T-cell (primary cell): ENCODE data around the gene SPIN4. TPM values are rescaled to one million over a fixed set of nuclear protein-coding genes. Genes with fewer than 3 reads are reported as not detected.
"Not testable (repeated sequence)": the region's sequence is repeated elsewhere in the genome, so short reads cannot be mapped to it uniquely, and the experiment has no call there.

Experiments
- ATAC-seq, 4 experiments: fragments of 200-7000 bp in 3 of 4; fragments of 150-1000 bp in 1 of 4; cut with Tn5 transposase; replicated peaks in 1 of 4; 1 replicate in 3 of 4; 2 replicates in 1 of 4; pipeline ENCODE4 v1.10.0; 2021; ENCODE audit warnings: moderate library complexity in 3 of 4, mild to moderate bottlenecking in 2 of 4, moderate number of reproducible peaks in 1 of 4
- CTCF ChIA-PET, 2 donors: fragments of 300-600 bp; sonication (Branson Sonifier 250); formaldehyde crosslinking; loops; one replicate each; lab custom pipeline; 2022; ENCODE audit warnings: antibody characterized with exemption in 2 of 2; lab: Charles Lee
- POLR2A ChIA-PET, 2 donors: fragments of 300-600 bp; sonication (Branson Sonifier 250); formaldehyde crosslinking; loops; one replicate each; lab custom pipeline; 2022; ENCODE audit warnings: antibody characterized with exemption in 2 of 2; lab: Charles Lee
- DNase-seq, 35 experiments: peaks; one replicate each; pipeline versions ENCODE4 v3.0.0 to v3.0.0-alpha.2; 2013 to 2023
- H3K27ac ChIP-seq: one replicate; pipeline ENCODE4 v1.5.1; 2013; ENCODE audit warnings: low read length
- H3K27me3 ChIP-seq, 2 experiments: replicated peaks in 1 of 2; 1 replicate in 1 of 2; 2 replicates in 1 of 2; pipeline versions ENCODE4 v1.6.1 to v1.7.0; 2013; ENCODE audit warnings: low read length in 1 of 2, mixed read lengths in 1 of 2; ENCODE audit not compliant: control insufficient read depth in 2 of 2, insufficient read depth in 2 of 2; ENCODE audit errors: extremely low read depth in 1 of 2
- H3K36me3 ChIP-seq, 2 donors: 1 replicate in 1 of 2; 2 replicates in 1 of 2; pipeline versions ENCODE4 v1.6.1 to v1.7.0; 2013; ENCODE audit warnings: low read length in 1 of 2; ENCODE audit not compliant: control insufficient read depth in 2 of 2, insufficient read depth in 1 of 2; ENCODE audit errors: extremely low read depth in 1 of 2
- H3K4me1 ChIP-seq, 2 experiments: 1 replicate in 1 of 2; 2 replicates in 1 of 2; pipeline versions ENCODE4 v1.6.1 to v1.7.0; 2013; ENCODE audit warnings: low read length in 2 of 2, mixed read lengths in 1 of 2; ENCODE audit not compliant: insufficient read depth in 2 of 2, control insufficient read depth in 1 of 2; ENCODE audit errors: extremely low read depth in 1 of 2
- H3K4me3 ChIP-seq, 2 donors: 1 replicate in 1 of 2; 2 replicates in 1 of 2; pipeline versions ENCODE4 v1.5.1 to v1.7.0; 2013; ENCODE audit warnings: mild to moderate bottlenecking in 2 of 2, low read length in 1 of 2, moderate library complexity in 1 of 2; ENCODE audit not compliant: control insufficient read depth in 1 of 2; ENCODE audit errors: extremely low read depth in 1 of 2
- H3K9me3 ChIP-seq: 2 replicates; pipeline ENCODE4 v1.7.0; 2013
- H3K27ac Mint-ChIP-seq, 2 donors: one replicate each; pipeline ENCODE4 v1.8.0; 2020 to 2021; ENCODE audit warnings: mild to moderate bottlenecking in 2 of 2, mixed read lengths in 2 of 2
- H3K27me3 Mint-ChIP-seq, 2 donors: one replicate each; pipeline ENCODE4 v1.8.0; 2021 to 2022; ENCODE audit warnings: mixed read lengths in 2 of 2
- H3K36me3 Mint-ChIP-seq: one replicate; pipeline ENCODE4 v1.8.0; 2021; ENCODE audit warnings: mixed read lengths
- H3K4me1 Mint-ChIP-seq, 3 donors: one replicate each; pipeline ENCODE4 v1.8.0; 2020 to 2022; ENCODE audit warnings: mixed read lengths in 3 of 3, mild to moderate bottlenecking in 1 of 3
- H3K4me3 Mint-ChIP-seq, 3 donors: one replicate each; pipeline ENCODE4 v1.8.0; 2020 to 2022; ENCODE audit warnings: mild to moderate bottlenecking in 3 of 3, mixed read lengths in 3 of 3, moderate library complexity in 3 of 3
- H3K9me3 Mint-ChIP-seq, 3 donors: one replicate each; pipeline ENCODE4 v1.8.0; 2020 to 2022; ENCODE audit warnings: mixed read lengths in 3 of 3
- WGBS: methylation state at CpG from one replicate; pipeline ENCODE4 v1.1.5; 2013; ENCODE audit warnings: missing lambda C conversion rate; ENCODE audit not compliant: insufficient coverage; 5-methylcytosine and 5-hydroxymethylcytosine counted together
- total RNA-seq, 35 experiments: library from RNA in 6 of 35; stranded (reverse) in 6 of 35; fragments of 120-200 nt in 1 of 35; gene quantifications; one replicate each; pipeline versions ENCODE4 v1.2.1 to v1.2.4 and lab custom pipeline; 2013 to 2026

The SPIN4 gene
- total RNA-seq, 5 donors from 2014 or later (not counting 1 experiment from before 2014, with no cell fraction given): 1.2 to 3.0 (median 2.5) TPM

- H3K4me1 Mint-ChIP-seq, H3K27ac Mint-ChIP-seq: not testable (repeated sequence)
These were observed 16.6 kb upstream of the SPIN4 start for GRCh38 chrX:63367699-63368098.

GRCh38 chrX:63363788-63364187 lies 12.7 kb upstream of the SPIN4 start:
- no peak overlapping the region for H3K4me3 ChIP-seq
- POLR2A ChIA-PET: no interaction called here
- no peaks in the 10 kb centered on the region for H3K4me1 ChIP-seq
- no peak for DNase-seq
- peaks cover 3 to 13% (median 13%) of the 10 kb centered on the region in 3 donors for H3K9me3 Mint-ChIP-seq
- ATAC-seq: no peak
- H3K36me3 ChIP-seq: no peaks in the 10 kb centered on the region
- peaks cover 2% of the 10 kb centered on the region for H3K9me3 ChIP-seq
- no peak overlapping the region for H3K27ac ChIP-seq
- CTCF ChIA-PET: no interaction called here
- H3K27me3 Mint-ChIP-seq: peaks cover 0 to 7% of the 10 kb centered on the region in 2 donors
- H3K27ac Mint-ChIP-seq: no peak overlapping the region
- H3K27me3 ChIP-seq: no peaks in the 10 kb centered on the region
- WGBS: no CpG with 5 or more reads among the region's 4 CpGs
- no peak overlapping the region for H3K4me3 Mint-ChIP-seq
- H3K36me3 Mint-ChIP-seq: peaks cover 6% of the 10 kb centered on the region
- no peaks in the 10 kb centered on the region for H3K4me1 Mint-ChIP-seq

More at GRCh38 chrX:63367699-63368098, 16.6 kb upstream of the SPIN4 start:
- H3K4me3 Mint-ChIP-seq, DNase-seq, H3K27ac ChIP-seq, H3K4me3 ChIP-seq, H3K36me3 ChIP-seq, ATAC-seq, H3K4me1 ChIP-seq, H3K27me3 Mint-ChIP-seq, POLR2A ChIA-PET, H3K9me3 ChIP-seq, H3K36me3 Mint-ChIP-seq, CTCF ChIA-PET, H3K27me3 ChIP-seq: not testable (repeated sequence)
- H3K9me3 Mint-ChIP-seq: peaks cover 3 to 13% (median 13%) of the 10 kb centered on the region in 3 donors
- 40% methylated on average over 1 of the region's 5 CpGs for WGBS

- H3K27me3 Mint-ChIP-seq: peaks cover 0 to 7% of the 10 kb centered on the region in 2 donors
These were observed 10.4 kb upstream of the SPIN4 start for GRCh38 chrX:63361494-63361893.

GRCh38 chrX:63354484-63354883 lies 3.4 kb upstream of the SPIN4 start:
- peak in 1 of 4 experiments; percentile 42 for ATAC-seq
- H3K4me3 ChIP-seq: no peak overlapping the region
- no peaks in the 10 kb centered on the region for H3K27me3 ChIP-seq
- ChIA-PET POLR2A (no interaction called here), CTCF (no interaction called here)
- H3K9me3 ChIP-seq: no peaks in the 10 kb centered on the region
- Mint-ChIP-seq H3K36me3 (no peaks in the 10 kb centered on the region), H3K4me1 (peaks cover 13 to 20% (median 18%) of the 10 kb centered on the region in 3 donors), H3K27me3 (peaks cover 0 to 4% of the 10 kb centered on the region in 2 donors), H3K4me3 (no peak overlapping the region), H3K9me3 (peaks cover 0 to 4% (median 0%) of the 10 kb centered on the region in 3 donors), H3K27ac (no peak overlapping the region)
- no peaks in the 10 kb centered on the region for H3K36me3 ChIP-seq
- peak in 1 of 35 experiments; percentile 6 for DNase-seq
- H3K4me1 ChIP-seq: peaks cover 5 to 6% of the 10 kb centered on the region in 2 experiments
- H3K27ac ChIP-seq: no peak overlapping the region

More at GRCh38 chrX:63361494-63361893, 10.4 kb upstream of the SPIN4 start:
- H3K27me3 ChIP-seq: no peaks in the 10 kb centered on the region
- no peak overlapping the region for H3K27ac Mint-ChIP-seq
- H3K4me3 ChIP-seq: no peak overlapping the region
- H3K9me3 Mint-ChIP-seq: peaks cover 3 to 17% (median 11%) of the 10 kb centered on the region in 3 donors
- ChIA-PET CTCF (no interaction called here), POLR2A (interaction anchor here in 1 of 2 donors (0.6 kb wide), 1 partner anchor 40 kb away, joined by 3 read pairs; no protein-coding TSS in a partner anchor)
- H3K36me3 Mint-ChIP-seq: peaks cover 6% of the 10 kb centered on the region
- no peak for DNase-seq
- no peaks in the 10 kb centered on the region for H3K4me1 ChIP-seq
- no peak for ATAC-seq
- H3K27ac ChIP-seq: no peak overlapping the region
- WGBS: 60% methylated on average over 1 of the region's 2 CpGs
- H3K4me3 Mint-ChIP-seq: no peak overlapping the region
- no peaks in the 10 kb centered on the region for H3K4me1 Mint-ChIP-seq
- H3K36me3 ChIP-seq: no peaks in the 10 kb centered on the region
- peaks cover 2% of the 10 kb centered on the region for H3K9me3 ChIP-seq

- Histone ChIP-seq H3K36me3 (no peaks in the 10 kb centered on the region), H3K4me1 (peaks cover 5 to 6% of the 10 kb centered on the region in 2 experiments), H3K9me3 (no peaks in the 10 kb centered on the region), H3K27me3 (no peaks in the 10 kb centered on the region), H3K4me3 (peak overlapping the region; percentile 59 to 63), H3K27ac (peak overlapping the region; percentile 25)
- POLR2A ChIA-PET: no interaction called here
- peak overlapping the region; percentile 55 to 74 for H3K27ac Mint-ChIP-seq
- DNase-seq (peak in 5 of 35 experiments; percentile 2 to 30 (median 8)), ATAC-seq (peak; percentile 44 to 48 (median 46))
- H3K9me3 Mint-ChIP-seq: no peaks in the 10 kb centered on the region
- no CpG with 5 or more reads among the region's 20 CpGs for WGBS
- no peaks in the 10 kb centered on the region for H3K36me3 Mint-ChIP-seq
- CTCF ChIA-PET: no interaction called here
- H3K4me3 Mint-ChIP-seq: peak overlapping the region; percentile 79 to 92 (median 88)
- peaks cover 21 to 27% (median 21%) of the 10 kb centered on the region in 3 donors for H3K4me1 Mint-ChIP-seq
- peaks cover 0 to 10% of the 10 kb centered on the region in 2 donors for H3K27me3 Mint-ChIP-seq
These were observed 661 bp downstream of the SPIN4 start for GRCh38 chrX:63350465-63350877.

GRCh38 chrX:63349307-63349706 lies 1.8 kb downstream of the SPIN4 start:
- ATAC-seq (no peak), DNase-seq (no peak)
- H3K4me3 ChIP-seq: no peak overlapping the region
- no peak overlapping the region for H3K27ac ChIP-seq
- Mint-ChIP-seq H3K36me3 (no peaks in the 10 kb centered on the region), H3K4me1 (peaks cover 21 to 27% (median 21%) of the 10 kb centered on the region in 3 donors), H3K4me3 (peak overlapping the region in 2 of 3 donors; percentile 51 to 88), H3K9me3 (no peaks in the 10 kb centered on the region), H3K27me3 (peaks cover 0 to 10% of the 10 kb centered on the region in 2 donors), H3K27ac (no peak overlapping the region)
- ChIA-PET POLR2A (no interaction called here), CTCF (no interaction called here)
- no peaks in the 10 kb centered on the region for H3K9me3 ChIP-seq
- no peaks in the 10 kb centered on the region for H3K36me3 ChIP-seq
- H3K27me3 ChIP-seq: no peaks in the 10 kb centered on the region
- H3K4me1 ChIP-seq: peaks cover 5 to 6% of the 10 kb centered on the region in 2 experiments
- no CpG with 5 or more reads among the region's 3 CpGs for WGBS
